HepG2 (cell line): ENCODE results near the gene CDK11B. TPM values are rescaled to one million over a fixed set of nuclear protein-coding genes. Genes with fewer than 3 reads are reported as not detected.

Experiments used
- HOXA3 ChIP-seq: sonication (generic); formaldehyde crosslinking; IDR thresholded peaks from 2 replicates; pipeline ENCODE4 v1.5.0; 2020; ENCODE audit warnings: missing genetic modification reagents
- HOXA7 ChIP-seq: sonication (generic); formaldehyde crosslinking; IDR thresholded peaks from 2 replicates; pipeline ENCODE4 v1.8.1; 2022; ENCODE audit warnings: mild to moderate bottlenecking, missing genetic modification reagents, moderate library complexity
- KMT2A ChIP-seq: sonication (generic); formaldehyde crosslinking; IDR thresholded peaks from 2 replicates; pipeline ENCODE4 v1.4.0; 2020; ENCODE audit warnings: missing genetic modification reagents
- MXI1 ChIP-seq: IDR thresholded peaks from 3 replicates; pipeline ENCODE4 v1.6.1; 2012; ENCODE audit warnings: low read depth, low read length, inconsistent platforms, borderline replicate concordance
- POLR2G ChIP-seq: fragments of 200-400 bp; formaldehyde crosslinking; IDR thresholded peaks from 2 replicates; pipeline ENCODE4 v1.6.1; 2018; ENCODE audit warnings: mild to moderate bottlenecking, low read depth, low read length, moderate library complexity
- SALL1 ChIP-seq: sonication (generic); formaldehyde crosslinking; IDR thresholded peaks from 2 replicates; pipeline ENCODE4 v1.8.0; 2022; ENCODE audit warnings: mild to moderate bottlenecking, missing genetic modification reagents
- ZNF530 ChIP-seq: sonication (generic); formaldehyde crosslinking; IDR thresholded peaks from 2 replicates; pipeline ENCODE4 v1.5.0; 2020; ENCODE audit warnings: low read depth, mild to moderate bottlenecking, missing genetic modification reagents
- ZNF567 ChIP-seq: sonication (generic); formaldehyde crosslinking; IDR thresholded peaks from 2 replicates; pipeline ENCODE4 v1.8.1; 2023; ENCODE audit warnings: mild to moderate bottlenecking, missing genetic modification reagents, borderline replicate concordance
- ZNF687 ChIP-seq: sonication (generic); formaldehyde crosslinking; IDR thresholded peaks from 2 replicates; pipeline ENCODE4 v1.5.1; 2020; ENCODE audit warnings: mild to moderate bottlenecking, missing genetic modification reagents, moderate library complexity
- ZNF709 ChIP-seq: sonication (generic); formaldehyde crosslinking; IDR thresholded peaks from 2 replicates; pipeline ENCODE4 v1.5.0; 2020; ENCODE audit warnings: mild to moderate bottlenecking, missing genetic modification reagents
- polyA plus RNA-seq, 8 experiments: library from polyadenylated mRNA; depleted of rRNA in 3 of 8; stranded (reverse) in 7 of 8; unstranded in 1 of 8; fragments of >200 nt; fragmentation: Illumina TruSeq in 4 of 8; extraction: Trizol in 4 of 8; gene quantifications; 2 replicates each; pipeline versions ENCODE4 v1.2.1 to v1.2.3, GENCODE V29; 2011 to 2016; ENCODE audit warnings: low read depth in 4 of 8, missing spikeins in 1 of 8, mixed read lengths in 1 of 8; ENCODE audit not compliant: insufficient read depth in 1 of 8
- total RNA-seq, 5 experiments: library from RNA; depleted of rRNA; stranded (reverse); fragments of >200 nt; fragmentation: Illumina TruSeq; extraction: Trizol; gene quantifications; 2 replicates each; pipeline ENCODE4 v1.2.3, GENCODE V29; 2016; ENCODE audit warnings: low read depth in 1 of 5
- TF ChIP-seq, protein P1 (sequence below): fragments of 450-650 bp; IDR thresholded peaks from 2 replicates; pipeline ENCODE4 v1.6.1; 2017
- TF ChIP-seq, protein P2 (sequence below): sonication (generic); formaldehyde crosslinking; IDR thresholded peaks from 2 replicates; pipeline ENCODE4 v1.4.0; 2020; ENCODE audit warnings: mild to moderate bottlenecking, missing genetic modification reagents
- TF ChIP-seq, protein P3 (sequence below): sonication (generic); formaldehyde crosslinking; IDR thresholded peaks from 2 replicates; pipeline ENCODE4 v1.5.0; 2020; ENCODE audit warnings: mild to moderate bottlenecking, missing genetic modification reagents, borderline replicate concordance

CDK11B gene
- total and polyA plus RNA-seq, 2 of the 13 experiments (the other 11 are each of a cell fraction or from before 2014, with no cell fraction given) = 3.6 to 15.1 TPM

GRCh38 chr1:1614204-1614953 is 44.4 kb downstream of the CDK11B start (continued):
- TF ChIP-seq ZNF687 = peak; percentile 31; the same call in 1 of the 2 replicates
- TF ChIP-seq ZNF530 (CRISPR knock-in tag) = no peak
- TF ChIP-seq ZNF709 (CRISPR knock-in tag) = no peak
- TF ChIP-seq, protein P1, sequence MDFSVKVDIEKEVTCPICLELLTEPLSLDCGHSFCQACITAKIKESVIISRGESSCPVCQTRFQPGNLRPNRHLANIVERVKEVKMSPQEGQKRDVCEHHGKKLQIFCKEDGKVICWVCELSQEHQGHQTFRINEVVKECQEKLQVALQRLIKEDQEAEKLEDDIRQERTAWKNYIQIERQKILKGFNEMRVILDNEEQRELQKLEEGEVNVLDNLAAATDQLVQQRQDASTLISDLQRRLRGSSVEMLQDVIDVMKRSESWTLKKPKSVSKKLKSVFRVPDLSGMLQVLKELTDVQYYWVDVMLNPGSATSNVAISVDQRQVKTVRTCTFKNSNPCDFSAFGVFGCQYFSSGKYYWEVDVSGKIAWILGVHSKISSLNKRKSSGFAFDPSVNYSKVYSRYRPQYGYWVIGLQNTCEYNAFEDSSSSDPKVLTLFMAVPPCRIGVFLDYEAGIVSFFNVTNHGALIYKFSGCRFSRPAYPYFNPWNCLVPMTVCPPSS = no peak
- peak; percentile 0; the same call in 1 of the 2 replicates for TF ChIP-seq HOXA3
- TF ChIP-seq ZNF567 (CRISPR knock-in tag) = no peak
- TF ChIP-seq POLR2G = 0 out of 2 replicates have a peak, but pooled peaks have one; percentile 6
- TF ChIP-seq MXI1 = peak; percentile 57; the same call in 1 of the 3 replicates
- TF ChIP-seq KMT2A = no peak
- TF ChIP-seq, protein P2, sequence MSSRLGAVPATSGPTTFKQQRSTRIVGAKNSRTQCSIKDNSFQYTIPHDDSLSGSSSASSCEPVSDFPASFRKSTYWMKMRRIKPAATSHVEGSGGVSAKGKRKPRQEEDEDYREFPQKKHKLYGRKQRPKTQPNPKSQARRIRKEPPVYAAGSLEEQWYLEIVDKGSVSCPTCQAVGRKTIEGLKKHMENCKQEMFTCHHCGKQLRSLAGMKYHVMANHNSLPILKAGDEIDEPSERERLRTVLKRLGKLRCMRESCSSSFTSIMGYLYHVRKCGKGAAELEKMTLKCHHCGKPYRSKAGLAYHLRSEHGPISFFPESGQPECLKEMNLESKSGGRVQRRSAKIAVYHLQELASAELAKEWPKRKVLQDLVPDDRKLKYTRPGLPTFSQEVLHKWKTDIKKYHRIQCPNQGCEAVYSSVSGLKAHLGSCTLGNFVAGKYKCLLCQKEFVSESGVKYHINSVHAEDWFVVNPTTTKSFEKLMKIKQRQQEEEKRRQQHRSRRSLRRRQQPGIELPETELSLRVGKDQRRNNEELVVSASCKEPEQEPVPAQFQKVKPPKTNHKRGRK (CRISPR knock-in tag) = no peak
- TF ChIP-seq HOXA7 (CRISPR knock-in tag) = no peak
- TF ChIP-seq, protein P3, sequence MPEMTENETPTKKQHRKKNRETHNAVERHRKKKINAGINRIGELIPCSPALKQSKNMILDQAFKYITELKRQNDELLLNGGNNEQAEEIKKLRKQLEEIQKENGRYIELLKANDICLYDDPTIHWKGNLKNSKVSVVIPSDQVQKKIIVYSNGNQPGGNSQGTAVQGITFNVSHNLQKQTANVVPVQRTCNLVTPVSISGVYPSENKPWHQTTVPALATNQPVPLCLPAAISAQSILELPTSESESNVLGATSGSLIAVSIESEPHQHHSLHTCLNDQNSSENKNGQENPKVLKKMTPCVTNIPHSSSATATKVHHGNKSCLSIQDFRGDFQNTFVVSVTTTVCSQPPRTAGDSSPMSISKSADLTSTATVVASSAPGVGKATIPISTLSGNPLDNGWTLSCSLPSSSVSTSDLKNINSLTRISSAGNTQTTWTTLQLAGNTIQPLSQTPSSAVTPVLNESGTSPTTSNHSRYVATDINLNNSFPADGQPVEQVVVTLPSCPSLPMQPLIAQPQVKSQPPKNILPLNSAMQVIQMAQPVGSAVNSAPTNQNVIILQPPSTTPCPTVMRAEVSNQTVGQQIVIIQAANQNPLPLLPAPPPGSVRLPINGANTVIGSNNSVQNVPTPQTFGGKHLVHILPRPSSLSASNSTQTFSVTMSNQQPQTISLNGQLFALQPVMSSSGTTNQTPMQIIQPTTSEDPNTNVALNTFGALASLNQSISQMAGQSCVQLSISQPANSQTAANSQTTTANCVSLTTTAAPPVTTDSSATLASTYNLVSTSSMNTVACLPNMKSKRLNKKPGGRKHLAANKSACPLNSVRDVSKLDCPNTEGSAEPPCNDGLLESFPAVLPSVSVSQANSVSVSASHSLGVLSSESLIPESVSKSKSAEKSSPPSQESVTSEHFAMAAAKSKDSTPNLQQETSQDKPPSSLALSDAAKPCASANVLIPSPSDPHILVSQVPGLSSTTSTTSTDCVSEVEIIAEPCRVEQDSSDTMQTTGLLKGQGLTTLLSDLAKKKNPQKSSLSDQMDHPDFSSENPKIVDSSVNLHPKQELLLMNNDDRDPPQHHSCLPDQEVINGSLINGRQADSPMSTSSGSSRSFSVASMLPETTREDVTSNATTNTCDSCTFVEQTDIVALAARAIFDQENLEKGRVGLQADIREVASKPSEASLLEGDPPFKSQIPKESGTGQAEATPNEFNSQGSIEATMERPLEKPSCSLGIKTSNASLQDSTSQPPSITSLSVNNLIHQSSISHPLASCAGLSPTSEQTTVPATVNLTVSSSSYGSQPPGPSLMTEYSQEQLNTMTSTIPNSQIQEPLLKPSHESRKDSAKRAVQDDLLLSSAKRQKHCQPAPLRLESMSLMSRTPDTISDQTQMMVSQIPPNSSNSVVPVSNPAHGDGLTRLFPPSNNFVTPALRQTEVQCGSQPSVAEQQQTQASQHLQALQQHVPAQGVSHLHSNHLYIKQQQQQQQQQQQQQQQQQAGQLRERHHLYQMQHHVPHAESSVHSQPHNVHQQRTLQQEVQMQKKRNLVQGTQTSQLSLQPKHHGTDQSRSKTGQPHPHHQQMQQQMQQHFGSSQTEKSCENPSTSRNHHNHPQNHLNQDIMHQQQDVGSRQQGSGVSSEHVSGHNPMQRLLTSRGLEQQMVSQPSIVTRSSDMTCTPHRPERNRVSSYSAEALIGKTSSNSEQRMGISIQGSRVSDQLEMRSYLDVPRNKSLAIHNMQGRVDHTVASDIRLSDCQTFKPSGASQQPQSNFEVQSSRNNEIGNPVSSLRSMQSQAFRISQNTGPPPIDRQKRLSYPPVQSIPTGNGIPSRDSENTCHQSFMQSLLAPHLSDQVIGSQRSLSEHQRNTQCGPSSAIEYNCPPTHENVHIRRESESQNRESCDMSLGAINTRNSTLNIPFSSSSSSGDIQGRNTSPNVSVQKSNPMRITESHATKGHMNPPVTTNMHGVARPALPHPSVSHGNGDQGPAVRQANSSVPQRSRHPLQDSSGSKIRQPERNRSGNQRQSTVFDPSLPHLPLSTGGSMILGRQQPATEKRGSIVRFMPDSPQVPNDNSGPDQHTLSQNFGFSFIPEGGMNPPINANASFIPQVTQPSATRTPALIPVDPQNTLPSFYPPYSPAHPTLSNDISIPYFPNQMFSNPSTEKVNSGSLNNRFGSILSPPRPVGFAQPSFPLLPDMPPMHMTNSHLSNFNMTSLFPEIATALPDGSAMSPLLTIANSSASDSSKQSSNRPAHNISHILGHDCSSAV = no peak
- TF ChIP-seq SALL1 (CRISPR knock-in tag) = peak; percentile 24
- TF ChIP-seq, all 625 proteins: peak for 32
